ENCODE measurements around the gene KCNQ1OT1.

KCNQ1OT1 gene

GRCh38 chr11:2741377-2742131, 41.8 kb upstream of the KCNQ1OT1 start:
- peak; percentile 89 for DNase-seq (ENCODE audit: low read depth)
- no peak for TF ChIP-seq MYC (IDR thresholded peaks at IDR 0.05; ENCODE audit: low read depth, low read length)
- no peak for TF ChIP-seq CTCF (IDR thresholded peaks at IDR 0.05; ENCODE audit: low read depth, low read length)
- TF ChIP-seq MAX (IDR thresholded peaks at IDR 0.05; ENCODE audit: low read depth, low read length) = 0 out of 2 replicates have a peak, but pooled peaks have one; percentile 3

DNA sequence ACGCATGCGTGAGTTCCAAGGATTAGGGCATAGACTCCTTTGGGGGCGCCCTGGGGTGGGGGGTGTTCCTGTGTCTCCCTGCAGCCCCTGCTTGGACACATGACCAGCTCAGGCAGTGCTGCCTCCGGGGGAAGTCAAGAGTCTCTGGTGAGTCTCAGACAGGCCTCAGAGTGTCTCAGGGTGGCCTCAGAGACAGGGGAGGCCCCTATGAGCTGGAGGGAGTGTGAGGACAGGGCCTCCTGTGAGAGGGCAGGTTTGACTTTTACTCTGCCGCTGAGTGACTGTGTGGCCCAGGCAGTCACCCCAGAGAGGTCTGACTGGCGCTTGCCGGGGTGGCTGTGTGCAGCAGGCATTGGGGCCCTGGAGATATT, 41.2 kb upstream of the KCNQ1OT1 start:
- no peak overlapping the region for H3K4me3 ChIP-seq (ENCODE audit: low read depth, low read length)
- DNase-seq (ENCODE audit: low read depth) = peak; percentile 59
- TF ChIP-seq POLR2A (IDR thresholded peaks at IDR 0.05; ENCODE audit: extremely low read depth, insufficient read length) = no peak
- no peak for TF ChIP-seq MYC (IDR thresholded peaks at IDR 0.05; ENCODE audit: low read depth, low read length)
- TF ChIP-seq CTCF (IDR thresholded peaks at IDR 0.05; ENCODE audit: low read depth, low read length) = no peak
- no peak for TF ChIP-seq MAX (IDR thresholded peaks at IDR 0.05; ENCODE audit: low read depth, low read length)

More at GRCh38 chr11:2741377-2742131, 41.8 kb upstream of the KCNQ1OT1 start:
- H3K4me3 ChIP-seq (ENCODE audit: low read depth, low read length) = no peak overlapping the region

DNA sequence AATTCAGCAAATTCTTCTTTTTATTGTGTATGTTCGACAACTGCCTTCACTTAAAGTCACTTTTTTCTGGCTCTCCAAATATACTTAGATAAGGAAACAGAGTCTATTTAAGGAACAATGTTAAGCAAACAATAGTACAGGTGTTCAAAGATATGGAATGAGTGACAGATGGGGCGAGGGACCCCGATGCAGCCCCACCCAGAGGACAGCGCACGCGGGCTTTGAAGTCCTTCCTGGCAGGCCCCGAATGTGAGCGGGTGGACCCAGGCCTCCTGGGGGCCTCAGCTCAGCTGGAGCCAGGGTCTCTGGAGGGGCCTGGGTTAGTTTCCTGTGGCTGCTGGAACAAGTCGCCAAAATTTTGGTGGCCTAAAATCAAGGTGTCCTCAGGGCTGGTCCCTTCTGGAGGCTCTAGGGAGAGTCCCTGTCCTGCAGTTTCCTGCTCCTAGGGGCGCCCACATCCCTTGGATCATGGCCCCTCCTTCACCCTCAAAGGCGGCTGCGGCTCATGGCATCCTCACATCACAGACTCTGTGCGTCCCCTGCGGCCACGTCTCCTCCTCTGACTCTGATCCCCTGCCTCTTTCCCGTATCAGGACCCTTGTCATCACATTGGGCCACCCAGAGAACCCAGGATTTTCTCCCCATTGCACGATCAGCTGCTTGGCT, 40.6 kb upstream of the KCNQ1OT1 start:
- no peak for TF ChIP-seq MAX (IDR thresholded peaks at IDR 0.05; ENCODE audit: low read depth, low read length)
- TF ChIP-seq MYC (IDR thresholded peaks at IDR 0.05; ENCODE audit: low read depth, low read length) = no peak
- no peak for TF ChIP-seq POLR2A (IDR thresholded peaks at IDR 0.05; ENCODE audit: extremely low read depth, insufficient read length)
- TF ChIP-seq CTCF (IDR thresholded peaks at IDR 0.05; ENCODE audit: low read depth, low read length) = no peak
- no peak for DNase-seq (ENCODE audit: low read depth)
- no peak overlapping the region for H3K4me3 ChIP-seq (ENCODE audit: low read depth, low read length)

GRCh38 chr11:2739531-2740274, 39.9 kb upstream of the KCNQ1OT1 start:
- TF ChIP-seq MYC (IDR thresholded peaks at IDR 0.05; ENCODE audit: low read depth, low read length) (no peak), POLR2A (IDR thresholded peaks at IDR 0.05; ENCODE audit: extremely low read depth, insufficient read length) (no peak), MAX (IDR thresholded peaks at IDR 0.05; ENCODE audit: low read depth, low read length) (no peak), CTCF (IDR thresholded peaks at IDR 0.05; ENCODE audit: low read depth, low read length) (no peak)
- no peak overlapping the region for H3K4me3 ChIP-seq (ENCODE audit: low read depth, low read length)
- no peak for DNase-seq (ENCODE audit: low read depth)

DNA sequence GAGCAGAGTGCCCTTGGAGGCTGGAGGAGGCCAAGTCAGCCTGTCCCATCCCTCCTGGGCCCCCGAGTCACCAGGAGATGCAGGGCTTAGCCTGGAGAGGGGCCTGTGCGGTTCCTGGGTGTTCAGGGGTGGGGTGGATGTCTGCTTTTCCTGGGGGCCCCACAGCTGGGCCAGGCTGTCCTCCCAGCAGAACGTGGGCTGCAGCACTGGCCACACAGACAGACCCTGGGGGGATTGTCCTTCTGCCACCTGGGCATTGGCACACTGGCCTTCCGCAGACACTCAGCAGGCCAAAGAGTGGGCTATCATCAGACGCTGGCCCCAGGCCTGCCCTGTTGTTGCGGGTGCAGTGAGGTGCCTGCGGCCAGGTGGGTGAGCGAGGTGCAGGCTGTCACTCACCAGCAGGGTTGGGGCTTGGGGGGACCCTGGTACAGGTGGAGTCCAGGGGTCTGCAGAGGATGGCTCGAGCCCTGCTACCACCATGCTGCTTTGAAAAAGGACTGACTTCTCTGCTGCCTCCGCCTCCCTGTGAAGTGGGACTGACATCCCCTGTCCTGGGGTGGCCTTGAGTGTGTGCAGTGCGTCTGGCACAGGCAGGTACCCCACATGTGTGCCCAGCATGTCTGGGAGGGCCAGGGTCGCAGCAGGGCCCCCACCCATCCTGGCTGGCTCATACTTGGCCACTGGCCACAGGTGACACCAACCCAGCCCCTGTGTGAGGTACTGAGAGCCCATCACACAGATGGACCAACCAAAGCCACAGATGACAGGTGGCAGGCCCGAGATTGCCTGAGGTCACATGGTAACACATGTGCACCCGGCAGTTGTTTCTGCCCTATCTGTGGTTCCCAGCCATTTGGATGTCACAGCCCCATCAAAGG, 39.0 kb upstream of the KCNQ1OT1 start:
- no peak for DNase-seq (ENCODE audit: low read depth)
- no peak overlapping the region for H3K4me3 ChIP-seq (ENCODE audit: low read depth, low read length)
- TF ChIP-seq MYC (IDR thresholded peaks at IDR 0.05; ENCODE audit: low read depth, low read length) (no peak), MAX (IDR thresholded peaks at IDR 0.05; ENCODE audit: low read depth, low read length) (peak; percentile 53)
